G401.6 (cell line): ENCODE measurements around the gene CLTB.

Experiments
- FAIRE-seq: peaks from 2 replicates; lab custom pipeline; 2012; peaks lifted over from hg19 to GRCh38; lab: Jason Lieb, UNC

CLTB gene

DNA sequence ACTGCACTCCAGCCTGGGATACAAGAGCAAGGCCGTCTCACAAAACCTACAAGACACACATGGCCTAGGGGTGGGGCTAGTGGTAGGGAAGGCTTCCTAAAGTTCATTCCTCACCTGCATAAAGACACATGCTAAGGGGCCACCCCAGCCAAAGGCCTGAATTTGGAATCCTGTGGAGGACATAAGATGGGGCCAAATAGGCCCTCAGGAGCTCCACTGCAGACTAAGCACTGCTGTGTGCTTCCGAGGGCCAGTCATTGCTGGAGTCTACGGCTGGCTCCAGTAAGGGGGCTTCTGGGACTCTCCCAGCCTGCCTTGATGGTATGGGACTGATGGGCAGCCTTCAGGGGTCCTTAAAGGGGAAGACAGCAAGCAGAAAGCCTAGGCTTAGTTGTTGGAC is 33.6 kb downstream of the CLTB start:
- no peak for FAIRE-seq

DNA sequence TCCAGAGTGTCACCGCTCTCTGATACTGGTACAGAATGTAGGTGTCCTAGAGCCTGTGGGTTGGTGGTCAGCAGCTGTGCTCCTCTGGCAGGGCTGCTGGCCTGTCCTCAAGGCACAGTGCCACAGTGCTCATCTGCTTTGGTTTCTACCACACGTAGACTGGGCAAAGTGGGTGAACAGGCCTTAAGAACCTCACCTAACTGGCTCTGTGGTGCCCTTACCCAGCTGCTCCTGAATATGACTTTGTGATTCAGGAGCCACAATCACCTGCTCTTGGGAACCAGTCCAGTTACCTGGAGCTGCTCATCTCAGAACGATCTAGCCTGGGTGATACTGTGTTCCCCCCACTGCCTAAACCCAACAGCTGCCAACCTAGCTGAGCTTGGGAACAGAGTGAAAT is 34.4 kb downstream of the CLTB start:
- FAIRE-seq = no peak

DNA sequence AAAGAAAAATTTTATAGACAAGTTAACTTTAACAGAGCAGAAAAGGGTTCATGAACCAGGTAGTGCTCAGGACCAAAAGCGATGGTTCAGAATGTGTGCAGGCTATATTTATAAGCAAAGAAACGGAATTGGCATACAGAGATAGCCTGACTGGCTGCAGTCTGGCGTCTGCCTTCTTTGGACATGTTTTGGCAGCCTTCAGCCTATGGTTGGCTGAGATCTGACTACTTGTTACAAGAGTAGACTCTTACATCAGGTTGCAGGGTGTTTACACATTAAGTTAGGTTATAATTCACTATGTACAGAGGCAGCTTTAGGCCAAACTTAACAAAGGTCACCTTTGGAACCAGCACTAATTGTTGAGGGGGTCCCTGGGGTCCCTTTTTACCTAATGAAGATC is 34.9 kb downstream of the CLTB start:
- no peak for FAIRE-seq

- FAIRE-seq = no peak
Measured at GRCh38 chr5:176379881-176380280, 36.5 kb downstream of the CLTB start.

DNA sequence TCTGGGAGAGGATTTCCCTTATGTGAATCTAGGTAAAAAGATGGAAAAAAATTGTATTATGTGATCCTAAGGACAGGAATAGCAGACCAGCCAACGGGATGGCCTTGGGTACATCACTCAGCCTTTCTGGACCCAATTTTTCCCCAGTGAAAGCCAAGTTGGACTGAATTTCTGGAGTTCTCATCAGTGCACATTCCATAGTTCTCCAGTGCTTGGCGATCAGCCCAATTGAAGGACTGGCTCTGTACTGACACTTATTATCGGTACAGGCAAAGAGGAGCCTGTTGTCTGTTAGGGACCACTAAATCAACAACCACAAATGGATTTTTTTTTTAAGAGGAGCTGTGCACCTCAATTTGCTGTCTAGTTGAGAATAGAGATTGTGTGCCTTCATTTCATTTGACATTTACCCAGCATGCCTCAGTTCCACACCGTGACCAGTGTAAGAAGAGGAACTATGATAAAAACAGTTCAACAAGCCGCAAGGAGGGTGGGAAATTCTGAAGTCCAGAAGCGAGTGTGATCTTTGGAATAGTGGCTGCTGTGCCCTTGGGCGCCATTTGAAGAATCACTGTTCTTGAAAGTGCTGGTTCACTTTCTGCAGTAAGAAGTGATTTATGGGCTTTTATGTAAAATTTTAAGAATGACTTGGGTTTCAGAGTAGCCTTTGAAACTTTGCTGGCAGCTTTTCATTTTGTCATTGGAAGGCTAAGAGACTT is 43.1 kb downstream of the CLTB start:
- no peak for FAIRE-seq

DNA sequence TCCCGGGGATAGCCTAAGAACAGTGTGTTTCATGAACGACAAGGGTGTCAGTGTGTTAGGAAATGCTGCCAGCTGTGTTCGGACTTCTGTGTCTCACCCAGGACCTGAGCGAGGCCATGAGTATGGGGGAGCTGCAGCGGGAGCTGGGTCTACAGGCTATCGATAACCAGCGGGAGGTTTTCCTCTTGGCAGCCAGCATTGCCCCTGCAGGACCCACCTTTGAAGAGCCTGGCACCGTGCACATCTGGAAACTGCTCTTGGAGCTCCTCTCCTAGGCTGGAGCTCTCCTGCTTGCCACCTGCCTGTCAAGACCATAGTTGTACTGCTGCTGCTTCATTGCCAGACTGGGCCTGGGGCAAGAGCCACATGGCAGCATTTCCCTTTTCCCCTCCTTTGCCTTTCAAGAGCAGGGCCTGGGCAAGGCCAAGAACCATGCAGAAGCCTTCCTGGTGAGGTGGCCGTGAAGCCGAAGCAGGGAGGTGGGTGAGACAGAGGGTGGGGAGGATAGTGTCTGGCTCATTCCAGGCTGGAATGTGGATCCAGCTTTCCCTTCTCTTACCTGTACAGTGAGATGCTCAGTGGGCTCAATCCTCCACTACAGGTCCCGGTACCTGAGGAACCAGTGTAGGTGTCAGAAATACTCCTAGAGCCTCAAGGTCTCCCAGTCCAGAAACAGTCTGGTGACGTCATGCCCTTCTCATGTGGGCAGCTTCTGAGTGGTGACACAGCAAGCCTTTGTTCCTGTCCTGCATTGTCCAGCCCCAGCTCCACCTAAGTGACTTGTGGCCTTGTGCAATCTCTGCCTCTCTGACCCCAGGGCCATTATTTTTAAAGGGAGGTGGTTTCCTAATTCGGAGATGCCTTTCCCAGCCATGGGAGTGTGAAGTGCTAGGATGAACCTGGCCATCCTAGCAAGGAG is 44.5 kb downstream of the CLTB start:
- no peak for FAIRE-seq

DNA sequence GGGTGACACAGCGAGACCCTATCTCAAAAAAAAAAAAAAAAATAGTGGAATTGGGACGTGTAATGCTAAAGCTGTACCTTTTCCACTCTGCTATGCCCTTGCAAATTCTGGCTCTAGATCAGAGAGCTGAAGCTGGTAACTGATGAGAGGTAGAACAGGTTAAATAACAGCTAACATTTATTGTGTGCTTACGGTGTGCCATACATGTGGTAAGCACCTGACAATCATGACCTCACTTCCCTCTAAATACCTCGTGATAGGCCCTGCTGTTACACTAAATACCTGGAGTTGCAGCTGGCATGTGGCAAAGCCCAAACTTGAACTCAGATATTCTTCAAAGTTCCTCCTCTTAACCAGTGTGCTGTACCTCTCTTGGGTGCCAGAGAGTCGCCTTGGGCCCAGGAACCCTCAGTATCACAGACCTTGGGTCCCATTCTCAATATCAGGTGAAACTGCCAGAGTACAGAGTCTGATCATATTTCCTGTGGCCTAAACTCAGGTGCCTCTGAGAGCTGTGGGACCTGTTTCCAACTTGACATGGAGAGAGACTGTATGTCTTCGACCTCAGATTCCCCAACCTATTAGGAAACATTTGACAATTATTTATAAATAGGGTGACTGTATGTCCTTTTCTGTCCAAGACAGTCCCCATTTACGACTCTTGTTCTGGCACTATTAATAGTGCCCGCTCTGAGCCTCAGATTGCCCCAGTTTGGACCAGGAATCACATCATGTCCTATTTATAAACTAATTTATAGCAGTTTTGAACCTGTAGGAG is 46.2 kb downstream of the CLTB start:
- no peak for FAIRE-seq

DNA sequence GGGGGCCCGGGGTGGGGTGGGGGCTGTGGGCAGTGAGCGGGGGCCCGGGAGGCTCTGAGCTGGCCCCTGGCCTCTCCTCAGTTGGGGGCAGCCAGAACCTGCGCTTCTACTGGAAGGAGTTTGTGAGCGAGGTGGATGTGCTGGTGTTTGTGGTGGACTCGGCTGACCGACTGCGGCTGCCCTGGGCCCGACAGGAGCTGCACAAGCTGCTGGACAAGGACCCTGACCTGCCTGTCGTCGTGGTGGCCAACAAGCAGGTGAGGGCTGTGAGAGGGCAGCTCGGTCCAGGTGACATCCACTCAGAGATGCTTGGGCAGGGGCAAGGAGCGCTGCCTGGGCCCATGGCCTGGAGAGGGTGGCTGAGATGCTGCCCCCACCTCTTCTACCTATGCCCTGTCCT is 47.6 kb downstream of the CLTB start:
- FAIRE-seq = no peak

GRCh38 chr5:176366232-176366894 is 50.0 kb downstream of the CLTB start:
- FAIRE-seq = no peak

DNA sequence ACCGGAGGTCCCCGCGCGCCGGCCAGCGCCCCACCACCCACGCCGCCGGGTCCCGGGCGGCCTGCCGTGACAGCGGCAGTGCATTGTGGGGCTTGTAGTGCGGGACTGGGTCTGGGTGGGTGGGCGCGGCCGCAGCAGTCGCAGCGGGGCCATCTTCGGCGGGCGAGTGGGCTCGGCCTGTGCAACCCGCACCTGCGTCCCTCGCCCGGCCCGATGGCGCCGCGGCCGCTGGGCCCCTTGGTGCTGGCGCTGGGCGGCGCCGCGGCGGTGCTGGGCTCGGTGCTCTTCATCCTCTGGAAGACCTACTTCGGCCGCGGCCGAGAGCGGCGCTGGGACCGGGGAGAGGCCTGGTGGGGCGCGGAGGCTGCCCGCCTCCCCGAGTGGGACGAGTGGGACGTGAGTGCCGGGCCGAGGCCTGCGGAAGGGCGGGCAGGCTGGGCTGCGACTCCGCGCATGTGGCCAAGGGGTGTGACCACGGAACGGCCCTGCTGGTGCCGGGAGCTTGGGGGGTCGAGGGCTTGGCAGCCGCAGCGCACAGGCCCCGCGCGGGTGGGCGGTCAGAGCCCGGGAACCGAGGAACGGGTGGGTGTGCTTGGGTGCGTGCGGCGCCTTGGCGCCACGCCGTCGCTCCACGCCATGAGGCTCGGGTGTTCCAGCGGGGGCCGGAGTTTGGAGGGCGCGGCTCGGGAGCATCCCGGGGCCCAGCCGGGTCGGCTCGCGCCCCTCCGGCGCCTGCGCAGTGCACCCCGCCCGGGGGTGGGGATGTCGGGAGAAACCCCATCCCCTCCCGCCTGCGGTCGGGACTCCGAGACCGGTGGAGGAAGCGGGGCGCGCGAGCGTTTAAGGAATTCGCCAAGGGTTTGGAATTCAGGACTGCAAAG is 50.7 kb downstream of the CLTB start, which contains the start of gene ARL10:
TSS of gene ARL10 (plus strand) at position 137 of the 881 bp plus-strand sequence. CDS start at position 214, 77 bp downstream.
- no peak for FAIRE-seq

- no peak for FAIRE-seq
Measured at GRCh38 chr5:176364765-176365350, 51.5 kb downstream of the CLTB start.

DNA sequence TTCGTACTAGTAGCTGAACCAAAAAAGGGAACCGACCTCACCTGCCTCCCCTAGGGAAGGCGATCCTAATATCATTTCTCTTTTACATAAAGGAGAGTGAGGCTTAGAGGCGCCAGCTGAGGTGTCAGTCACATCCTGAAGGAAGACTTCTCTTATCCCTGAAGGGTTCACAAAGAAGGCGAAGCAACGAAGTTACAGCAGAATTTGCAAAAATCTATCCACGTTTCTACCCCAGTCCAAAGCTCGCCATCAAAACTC is 54.2 kb downstream of the CLTB start:
- no peak for FAIRE-seq

DNA sequence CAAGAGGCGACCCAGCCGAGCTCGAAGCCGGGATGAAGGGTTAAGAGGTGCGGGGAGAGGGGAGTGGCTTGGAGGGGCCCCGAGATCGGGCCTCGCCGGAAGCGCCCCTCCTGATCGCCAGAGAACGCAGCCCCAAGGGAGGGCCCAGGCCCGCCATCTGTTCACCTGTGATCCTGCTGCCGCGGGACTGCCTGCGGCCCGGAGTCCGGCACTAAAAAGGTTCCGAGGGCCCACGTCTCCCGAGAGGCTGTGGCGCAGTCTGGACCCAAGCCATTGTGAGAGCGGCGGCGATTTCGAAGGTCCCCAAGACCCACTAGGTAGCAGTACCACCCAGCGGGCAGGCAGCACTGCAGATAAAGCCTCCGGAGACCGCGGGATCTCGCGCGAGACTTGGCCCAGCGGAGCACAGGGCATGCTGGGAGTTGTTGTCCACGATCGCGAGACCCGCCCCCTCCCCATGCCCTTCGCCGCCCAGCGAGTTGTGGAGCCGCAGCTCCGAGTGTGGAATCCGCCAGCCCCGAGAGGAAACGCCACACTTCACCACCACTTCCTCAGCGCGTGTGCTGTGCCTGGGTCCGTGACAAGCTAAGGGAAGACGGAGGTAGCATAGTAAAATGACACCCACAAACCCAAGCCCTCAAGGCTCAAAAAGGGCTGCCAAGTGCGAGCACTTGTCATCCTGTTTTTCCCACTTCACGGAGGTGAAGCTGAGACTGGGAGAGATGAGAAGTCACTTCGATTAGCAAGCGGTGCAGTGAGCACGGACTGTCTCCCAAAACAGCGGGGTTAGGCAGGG is 54.7 kb downstream of the CLTB start, which contains the start of gene KIAA1191:
TSS of gene KIAA1191 (minus strand) at position 328 of the 796 bp plus-strand sequence. CDS start 2,256 bp downstream, outside the sequence.
- FAIRE-seq = peak; percentile 47

DNA sequence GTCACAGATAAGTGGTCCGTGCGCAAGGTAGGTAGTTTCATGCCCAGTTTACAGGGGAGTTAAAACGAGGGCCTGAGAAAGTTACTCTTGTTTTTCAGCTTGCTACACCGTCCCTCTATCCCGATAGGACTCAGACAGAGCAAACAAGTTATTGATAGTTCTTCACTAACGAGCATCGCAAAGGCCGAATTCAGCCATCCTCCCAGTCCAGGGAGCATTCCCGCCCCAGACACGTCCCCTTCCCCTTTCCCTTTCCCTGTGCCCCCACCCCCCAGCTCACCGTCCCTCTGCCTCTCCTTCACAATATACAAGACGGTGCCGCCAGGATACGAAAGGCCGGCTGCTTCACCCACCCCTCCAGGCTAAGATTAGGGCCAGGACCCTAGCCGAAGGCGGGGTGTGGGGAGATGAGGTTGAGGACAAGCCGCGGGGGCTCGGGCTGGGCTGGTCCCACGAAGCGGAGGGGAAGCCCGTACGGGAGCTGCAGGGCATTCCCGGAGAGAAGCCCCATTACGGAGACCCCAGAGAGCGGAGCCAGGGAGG is 55.4 kb downstream of the CLTB start:
- FAIRE-seq = no peak

- no peak for FAIRE-seq
Measured at GRCh38 chr5:176359658-176360057, 56.7 kb downstream of the CLTB start.

DNA sequence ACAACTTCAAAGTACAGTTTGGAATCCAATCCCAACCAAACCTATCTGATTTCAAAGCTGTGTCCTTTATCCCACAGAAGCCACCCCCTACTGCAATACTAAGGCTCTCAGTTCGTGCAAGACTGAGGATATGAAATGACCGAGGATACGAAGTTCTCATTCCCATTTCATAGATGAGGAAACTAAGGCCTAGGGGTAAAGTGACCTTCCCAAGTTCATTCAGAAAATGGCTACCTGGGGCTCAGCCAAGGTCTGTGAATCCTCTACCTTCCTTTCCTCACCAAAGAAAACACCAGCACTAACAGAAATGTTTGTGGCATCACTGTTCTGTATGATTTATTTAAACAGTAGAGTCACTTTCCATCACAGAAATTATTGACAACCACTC is 60.2 kb downstream of the CLTB start:
- FAIRE-seq = no peak

- FAIRE-seq = no peak
Measured at GRCh38 chr5:176355400-176356178, 60.8 kb downstream of the CLTB start.

GRCh38 chr5:176353533-176353932 is 62.8 kb downstream of the CLTB start:
- no peak for FAIRE-seq
